Common myeloid progenitor, CD34-positive (primary cell): Measurements from ENCODE around the gene ATP11A.

Experiments used
- CTCF ChIA-PET: fragments of 350-600 bp; sonication (Branson Sonifier 250); formaldehyde crosslinking; loops from one replicate; lab custom pipeline; 2021; ENCODE audit warnings: antibody characterized with exemption; lab: Charles Lee
- POLR2A ChIA-PET: fragments of 350-600 bp; sonication (Branson Sonifier 250); formaldehyde crosslinking; loops from one replicate; lab custom pipeline; 2021; ENCODE audit warnings: antibody characterized with exemption; lab: Charles Lee
- DNase-seq, 3 donors: peaks; one replicate each; pipeline versions ENCODE4 v3.0.0 to v3.0.0-alpha.2; 2013
- H3K27ac ChIP-seq, 2 experiments: 1 replicate in 1 of 2; 2 replicates in 1 of 2; pipeline ENCODE4 v1.7.0; 2013; ENCODE audit warnings: inconsistent platforms in 2 of 2, low read length in 2 of 2, mild to moderate bottlenecking in 2 of 2, low read depth in 1 of 2, moderate library complexity in 1 of 2; ENCODE audit not compliant: severe bottlenecking in 2 of 2, insufficient read depth in 1 of 2, poor library complexity in 1 of 2
- H3K27me3 ChIP-seq, 5 experiments: replicated peaks in 2 of 5; 1 replicate in 3 of 5; 2 replicates in 2 of 5; pipeline versions ENCODE4 v1.6.1 to v1.7.0; 2013; ENCODE audit warnings: low read length in 4 of 5, mild to moderate bottlenecking in 2 of 5, moderate library complexity in 2 of 5, inconsistent platforms in 1 of 5; ENCODE audit not compliant: insufficient read depth in 5 of 5, control insufficient read depth in 4 of 5
- H3K36me3 ChIP-seq, 4 experiments: 1 replicate in 2 of 4; 2 replicates in 2 of 4; pipeline versions ENCODE4 v1.6.1 to v1.7.0; 2013; ENCODE audit warnings: low read length in 3 of 4, control low read depth in 1 of 4, mild to moderate bottlenecking in 1 of 4; ENCODE audit not compliant: control insufficient read depth in 4 of 4, insufficient read depth in 4 of 4
- H3K4me1 ChIP-seq, 4 experiments: 1 replicate in 3 of 4; 2 replicates in 1 of 4; pipeline versions ENCODE4 v1.6.1 to v1.7.1; 2013; ENCODE audit warnings: low read length in 3 of 4, mild to moderate bottlenecking in 3 of 4, control low read depth in 1 of 4, inconsistent platforms in 1 of 4, moderate library complexity in 1 of 4; ENCODE audit not compliant: control insufficient read depth in 4 of 4, insufficient read depth in 4 of 4; ENCODE audit errors: control extremely low read depth in 1 of 4
- H3K4me3 ChIP-seq, 7 experiments: 1 replicate in 4 of 7; 2 replicates in 3 of 7; pipeline versions ENCODE4 v1.5.1 to v1.7.0; 2013; ENCODE audit warnings: mild to moderate bottlenecking in 7 of 7, low read length in 6 of 7, moderate library complexity in 6 of 7, inconsistent platforms in 2 of 7, low read depth in 2 of 7, control low read depth in 1 of 7; ENCODE audit not compliant: insufficient read depth in 4 of 7, control insufficient read depth in 1 of 7; ENCODE audit errors: extremely low read depth in 1 of 7
- H3K9me3 ChIP-seq, 5 experiments: 1 replicate in 4 of 5; 2 replicates in 1 of 5; pipeline versions ENCODE4 v1.6.1 to v1.7.1; 2013; ENCODE audit warnings: low read length in 4 of 5, mild to moderate bottlenecking in 2 of 5, inconsistent platforms in 1 of 5, low read depth in 1 of 5, moderate library complexity in 1 of 5; ENCODE audit not compliant: control insufficient read depth in 4 of 5, insufficient read depth in 2 of 5; ENCODE audit errors: control extremely low read depth in 1 of 5
- WGBS: methylation state at CpG from one replicate; pipeline ENCODE4 v1.1.5; 2013; ENCODE audit not compliant: insufficient coverage; 5-methylcytosine and 5-hydroxymethylcytosine counted together

ATP11A gene

GRCh38 chr13:112851107-112852038 is 161.5 kb downstream of the ATP11A start:
- ChIA-PET POLR2A (no interaction called here), CTCF (no interaction called here)
- Histone ChIP-seq H3K9me3 (peaks cover 0 to 7% (median 2%) of the 10 kb centered on the region in 5 experiments), H3K4me3 (no peak overlapping the region), H3K27ac (no peak overlapping the region), H3K27me3 (no peaks in the 10 kb centered on the region), H3K4me1 (no peaks in the 10 kb centered on the region), H3K36me3 (peaks cover 0 to 36% (median 10%) of the 10 kb centered on the region in 4 experiments)
- 97% methylated on average over 13 of the region's 13 CpGs for WGBS
- DNase-seq, result no peak

GRCh38 chr13:112852392-112852791 is 162.6 kb downstream of the ATP11A start:
- H3K27me3 ChIP-seq, result no peaks in the 10 kb centered on the region
- H3K36me3 ChIP-seq, result peaks cover 0 to 39% (median 13%) of the 10 kb centered on the region in 4 experiments
- ChIA-PET CTCF (no interaction called here), POLR2A (no interaction called here)
- DNase-seq, result no peak
- no peaks in the 10 kb centered on the region for H3K4me1 ChIP-seq
- H3K4me3 ChIP-seq, result no peak overlapping the region
- WGBS, result 98% methylated on average over 9 of the region's 15 CpGs
- H3K27ac ChIP-seq, result no peak overlapping the region
- peaks cover 0 to 6% (median 0%) of the 10 kb centered on the region in 5 experiments for H3K9me3 ChIP-seq

GRCh38 chr13:112852808-112853207 is 163.0 kb downstream of the ATP11A start:
- 94% methylated on average over 9 of the region's 10 CpGs for WGBS
- Histone ChIP-seq H3K27ac (no peak overlapping the region), H3K4me1 (no peaks in the 10 kb centered on the region), H3K4me3 (no peak overlapping the region), H3K27me3 (no peaks in the 10 kb centered on the region), H3K36me3 (peaks cover 0 to 43% (median 13%) of the 10 kb centered on the region in 4 experiments), H3K9me3 (peaks cover 0 to 2% (median 0%) of the 10 kb centered on the region in 5 experiments)
- ChIA-PET CTCF (no interaction called here), POLR2A (no interaction called here)
- DNase-seq, result no peak

GRCh38 chr13:112854321-112854720 is 164.5 kb downstream of the ATP11A start:
- Histone ChIP-seq H3K4me1 (no peaks in the 10 kb centered on the region), H3K36me3 (peaks cover 0 to 57% (median 16%) of the 10 kb centered on the region in 4 experiments), H3K27ac (no peak overlapping the region), H3K4me3 (no peak overlapping the region), H3K9me3 (no peaks in the 10 kb centered on the region), H3K27me3 (no peaks in the 10 kb centered on the region)
- no peak for DNase-seq
- WGBS, result 98% methylated on average over 25 of the region's 25 CpGs
- ChIA-PET CTCF (no interaction called here), POLR2A (no interaction called here)

- POLR2A ChIA-PET, result no interaction called here
- Histone ChIP-seq H3K27me3 (no peaks in the 10 kb centered on the region), H3K9me3 (no peaks in the 10 kb centered on the region), H3K4me1 (no peaks in the 10 kb centered on the region), H3K36me3 (peaks cover 0 to 68% (median 17%) of the 10 kb centered on the region in 4 experiments), H3K27ac (no peak overlapping the region), H3K4me3 (no peak overlapping the region)
- CTCF ChIA-PET, result interaction anchor here (1.8 kb wide), 1 partner anchor 18 kb away, joined by 6 read pairs; no protein-coding TSS in a partner anchor
- no peak for DNase-seq
- WGBS, result 98% methylated on average over 20 of the region's 21 CpGs
These were observed 166.0 kb downstream of the ATP11A start for GRCh38 chr13:112855859-112856258.

- peaks cover 0 to 70% (median 19%) of the 10 kb centered on the region in 4 experiments for H3K36me3 ChIP-seq
- CTCF ChIA-PET, result interaction anchor here (0.7 to 1.8 kb wide), 2 partner anchors 16 kb away, joined by 3 to 6 read pairs; no protein-coding TSS in a partner anchor
- no peak for DNase-seq
These were observed 168.2 kb downstream of the ATP11A start for GRCh38 chr13:112857914-112858490.

More at GRCh38 chr13:112857914-112858490, 168.2 kb downstream of the ATP11A start:
- 98% methylated on average over 20 of the region's 20 CpGs for WGBS
- POLR2A ChIA-PET, result no interaction called here
- Histone ChIP-seq H3K27ac (no peak overlapping the region), H3K4me1 (no peaks in the 10 kb centered on the region), H3K27me3 (no peaks in the 10 kb centered on the region), H3K9me3 (no peaks in the 10 kb centered on the region), H3K4me3 (no peak overlapping the region)
